Stimulated activated CD8-positive, alpha-beta memory T cell treated with anti-CD3 and anti-CD28 coated beads, Interleukin-4, amount 100 ng/mL, for 24 hours (primary cell): ENCODE data around the gene OR2T6.
"Not testable (repeated sequence)": the region's sequence is repeated elsewhere in the genome, so short reads cannot be mapped to it uniquely, and the experiment has no call there.

Experiments
- DNase-seq: peaks from one replicate; pipeline ENCODE4 v3.0.0-alpha.2; 2020; ENCODE audit warnings: low read depth

The OR2T6 gene

GRCh38 chr1:248433811-248434415, 58.4 kb downstream of the OR2T6 start:
- not testable (repeated sequence) for DNase-seq

GRCh38 chr1:248434913-248435312, 59.4 kb downstream of the OR2T6 start:
- DNase-seq: not testable (repeated sequence)

DNA sequence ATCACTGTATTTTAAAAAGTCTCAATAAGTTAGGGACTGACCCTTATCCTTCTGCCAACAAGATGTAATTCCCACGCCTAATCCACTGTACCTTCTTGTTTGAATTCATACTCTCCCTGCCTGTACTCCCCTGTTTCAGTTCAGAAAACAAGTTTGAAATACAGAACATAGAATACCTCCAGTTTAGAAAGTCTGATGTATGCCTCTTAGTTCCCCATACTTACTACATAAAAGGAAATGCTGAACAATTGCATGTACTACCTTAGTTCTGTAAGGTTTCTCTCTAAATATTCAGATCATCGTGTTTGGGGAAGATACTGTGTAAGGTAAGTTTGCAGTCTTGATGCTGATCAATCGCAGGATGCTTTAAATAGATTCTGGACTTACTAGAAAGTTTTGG, 60.8 kb downstream of the OR2T6 start:
- DNase-seq: not testable (repeated sequence)

DNA sequence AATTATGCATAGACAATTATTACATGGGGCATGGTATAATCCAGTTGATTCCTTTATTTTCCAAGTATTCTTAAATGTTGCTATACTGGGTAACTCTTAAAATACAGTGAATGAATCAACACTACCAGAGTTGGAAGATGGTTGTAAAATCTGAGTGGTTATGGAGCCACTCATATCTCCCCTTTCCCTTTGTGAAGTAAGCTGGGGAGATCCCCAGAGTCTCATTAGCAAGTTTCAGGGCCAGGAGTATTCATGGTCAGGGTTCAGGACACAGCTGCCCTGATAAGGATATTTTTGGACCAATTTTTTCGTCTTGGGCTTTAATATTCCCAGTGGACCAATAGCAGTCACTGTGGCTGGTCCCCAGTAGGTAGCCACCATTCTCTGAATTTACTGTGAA, 63.1 kb downstream of the OR2T6 start:
- DNase-seq: not testable (repeated sequence)

DNA sequence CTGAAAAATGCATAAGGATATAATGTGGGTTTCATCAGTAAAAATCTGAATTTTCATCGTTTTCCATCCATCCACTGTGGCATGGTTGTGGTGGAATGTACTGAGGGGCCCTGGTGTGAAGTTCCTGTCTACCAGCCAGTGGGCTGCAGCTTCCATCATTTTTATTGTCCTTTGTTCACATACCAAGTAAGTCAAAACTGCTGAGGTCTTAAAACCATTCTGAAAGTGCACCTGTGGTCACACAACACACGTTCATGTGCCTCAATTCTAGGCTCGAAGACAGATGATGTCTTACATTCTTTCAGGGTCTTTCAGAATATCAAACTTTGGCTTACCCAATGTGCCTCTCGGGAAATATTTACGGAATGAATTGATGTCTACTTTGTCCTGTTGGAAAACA, 63.7 kb downstream of the OR2T6 start:
- not testable (repeated sequence) for DNase-seq
